ENCODE results near the gene WNT5B. TPM values are rescaled to one million over a fixed set of nuclear protein-coding genes. Genes with fewer than 3 reads are reported as not detected.

WNT5B gene
- total RNA-seq, 3 donors from 2014 or later, result 2.7 to 10.8 (median 4.7) TPM

- ATAC-seq, result no peak
- intact Hi-C loops (cut with DNase I, micrococcal nuclease), result no loop called here
- Histone ChIP-seq H3K4me1 (ENCODE audit: low read depth) (peaks cover 7% of the 10 kb centered on the region), H3K4me3 (no peak overlapping the region), H3K9me3 (no peaks in the 10 kb centered on the region), H3K36me3 (ENCODE audit: low read depth) (no peaks in the 10 kb centered on the region)
- no peak for TF ChIP-seq CTCF (IDR thresholded peaks at IDR 0.05)
- no peak for DNase-seq
Observed at GRCh38 chr12:1696800-1697199, 67.8 kb downstream of the WNT5B start.

Small RNA genes within 50 kb of the gene (microRNA-seq; reads per million reads assigned to microRNA genes)
- not detected for gene MIR3649

Other genes with a start within 250 kb of the WNT5B start
- 10 to 100 TPM; 29.4 to 39.6 (median 33.6) TPM for gene FBXL14, start 34.6 kb upstream of the WNT5B start, total RNA-seq
- gene ADIPOR2, start 61.8 kb downstream of the WNT5B start, total RNA-seq, result 100 to 1,000 TPM in 1 of 3 donors, 10 to 100 TPM in 2; 76.1 to 119 (median 98.5) TPM
- gene LRTM2, start 191.3 kb downstream of the WNT5B start, total RNA-seq, result not detected